ENCODE results near the gene HSD17B14.
"Not testable (repeated sequence)": the region's sequence is repeated elsewhere in the genome, so short reads cannot be mapped to it uniquely, and the experiment has no call there.

Gene HSD17B14

GRCh38 chr19:48796298-48797083 lies 39.8 kb downstream of the HSD17B14 start:
- DNase-seq: no peak

GRCh38 chr19:48795685-48796070 lies 40.6 kb downstream of the HSD17B14 start:
- DNase-seq: no peak

- DNase-seq: peak; percentile 88 to 92
These were observed 41.1 kb downstream of the HSD17B14 start for GRCh38 chr19:48795055-48795684.

GRCh38 chr19:48794291-48794690 lies 42.0 kb downstream of the HSD17B14 start:
- DNase-seq: no peak

- no peak for DNase-seq
These were observed 43.0 kb downstream of the HSD17B14 start for GRCh38 chr19:48793271-48793670.

- not testable (repeated sequence) for DNase-seq
These were observed 49.0 kb downstream of the HSD17B14 start for GRCh38 chr19:48787331-48787730.

- DNase-seq: not testable (repeated sequence)
These were observed 49.9 kb downstream of the HSD17B14 start for GRCh38 chr19:48786422-48786821.

- DNase-seq: no peak
These were observed 51.8 kb downstream of the HSD17B14 start for GRCh38 chr19:48784527-48784926.

- DNase-seq: peak; percentile 10 to 33
These were observed 55.5 kb downstream of the HSD17B14 start for GRCh38 chr19:48780631-48781391.

- DNase-seq: no peak
These were observed 56.7 kb downstream of the HSD17B14 start for GRCh38 chr19:48779636-48780035.

- DNase-seq: no peak
These were observed 58.6 kb downstream of the HSD17B14 start for GRCh38 chr19:48777720-48778119.

GRCh38 chr19:48777139-48777538 lies 59.2 kb downstream of the HSD17B14 start:
- DNase-seq: no peak

GRCh38 chr19:48772503-48772953 lies 63.8 kb downstream of the HSD17B14 start:
- no peak for DNase-seq

GRCh38 chr19:48770734-48771472 lies 65.4 kb downstream of the HSD17B14 start:
- no peak for DNase-seq

GRCh38 chr19:48770266-48770665 lies 66.0 kb downstream of the HSD17B14 start:
- DNase-seq: no peak

- DNase-seq: no peak
These were observed 67.1 kb downstream of the HSD17B14 start for GRCh38 chr19:48768994-48769713.

- DNase-seq: not testable (repeated sequence)
These were observed 68.0 kb downstream of the HSD17B14 start for GRCh38 chr19:48768171-48768753.

GRCh38 chr19:48765816-48766215 lies 70.5 kb downstream of the HSD17B14 start:
- DNase-seq: not testable (repeated sequence)
